ENCODE measurements around the gene GALNT10. TPM values are rescaled to one million over a fixed set of nuclear protein-coding genes. Genes with fewer than 3 reads are reported as not detected.
A peak's percentile ranks its signal among the peaks of the same experiment; 100 is the strongest.

The GALNT10 gene
- total and polyA plus RNA-seq, 2 experiments from 2014 or later: 3.2 to 12.9 TPM

DNA sequence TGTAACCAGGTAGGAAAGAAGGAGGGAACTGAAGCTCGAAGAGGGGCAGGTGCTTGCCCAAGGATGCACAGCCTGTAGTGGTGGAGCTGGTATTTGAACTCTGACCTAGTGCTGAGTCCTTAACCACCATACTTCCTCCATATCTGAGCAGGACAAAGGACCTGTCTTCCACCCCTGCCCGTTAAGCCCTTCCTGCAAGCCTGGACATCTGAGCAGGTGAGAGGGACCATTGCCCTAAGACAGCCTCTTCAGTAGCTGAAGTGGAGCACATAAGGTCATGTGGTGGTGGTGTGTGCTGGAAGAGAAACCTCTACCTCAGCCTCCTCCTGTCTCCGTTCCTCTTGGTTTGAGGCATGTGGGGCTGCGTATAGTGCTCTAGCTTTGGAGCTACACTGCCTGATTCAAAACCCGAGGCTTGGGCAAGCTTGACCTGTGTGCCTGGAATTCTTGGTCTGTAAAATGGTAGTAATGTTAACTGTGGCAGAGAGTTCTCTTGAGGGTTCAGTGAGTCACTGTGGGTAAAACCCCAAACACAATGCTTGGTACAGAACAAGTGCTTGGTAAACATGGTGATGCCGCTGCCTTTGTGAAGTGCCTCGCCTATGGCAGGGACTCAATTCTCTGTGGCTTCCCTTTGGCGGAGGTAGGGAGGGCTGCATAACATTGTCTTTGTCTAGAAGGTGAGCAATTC is 7.4 kb downstream of the GALNT10 start (continued):
- TF ChIP-seq ZNF462 (CRISPR knock-in tag; IDR thresholded peaks at IDR 0.05) (no peak), STAT1 (IDR thresholded peaks at IDR 0.05; ENCODE audit: unreplicated experiment) (no peak), ETS1 (IDR thresholded peaks at IDR 0.05) (no peak), ZNF331 (CRISPR knock-in tag; IDR thresholded peaks at IDR 0.05; ENCODE audit: low read depth) (no peak), JUNB (IDR thresholded peaks at IDR 0.05; ENCODE audit: unreplicated experiment) (no peak)

DNA sequence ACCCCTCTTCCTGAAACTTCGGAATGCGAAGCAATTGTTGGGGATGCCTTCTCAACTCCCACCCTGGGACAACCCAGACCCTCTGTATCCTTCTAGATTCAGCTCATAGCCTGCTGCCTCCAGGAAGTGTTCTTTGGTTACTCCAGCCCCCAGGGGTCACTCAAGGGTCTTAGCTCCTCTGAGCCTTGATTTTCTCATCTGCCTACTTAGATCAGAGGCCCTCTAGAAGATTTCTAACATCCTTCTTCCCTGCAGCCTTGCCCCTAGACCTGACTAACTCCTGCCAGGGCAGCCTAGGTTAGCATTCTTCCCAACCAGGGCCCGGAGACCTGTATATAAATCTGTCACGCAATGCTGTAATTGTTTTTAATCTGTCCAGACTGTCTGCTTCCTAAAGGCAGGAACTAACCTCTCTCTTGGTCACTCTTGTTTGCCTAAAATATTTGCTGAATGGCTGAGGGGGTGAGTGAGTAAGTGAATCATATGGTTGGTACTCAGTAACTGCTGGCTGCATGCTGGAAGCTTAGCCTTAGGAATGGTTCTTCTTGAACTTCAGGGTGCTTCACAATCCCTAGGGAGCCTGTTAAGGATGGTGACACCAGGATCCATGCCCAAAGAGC is 8.2 kb downstream of the GALNT10 start:
- H4K20me1 ChIP-seq (replicated peaks; ENCODE audit: insufficient read depth): no peaks in the 10 kb centered on the region
- Mint-ChIP-seq H3K36me3 (ENCODE audit: low read depth) (no peaks in the 10 kb centered on the region; the same call in 2 of the 3 replicates), H3K9me3 (no peaks in the 10 kb centered on the region), H3K27ac (no peak overlapping the region; the same call in 1 of the 2 replicates), H3K4me3 (no peak overlapping the region), H3K4me1 (peaks cover 54% of the 10 kb centered on the region), H3K27me3 (ENCODE audit: insufficient read depth, low read depth, poor library complexity) (peaks cover 4% of the 10 kb centered on the region)
- no peaks in the 10 kb centered on the region for H3F3A ChIP-seq (replicated peaks; ENCODE audit: low read depth)
- H3K4me1 ChIP-seq (ENCODE audit: insufficient read depth): peaks cover 44% of the 10 kb centered on the region
- H3K79me2 ChIP-seq (replicated peaks; ENCODE audit: insufficient read depth): peaks cover 11% of the 10 kb centered on the region; the same call in 1 of the 2 replicates
- H3K27me3 ChIP-seq (ENCODE audit: insufficient read depth): no peaks in the 10 kb centered on the region
- no peak overlapping the region for H3K4me2 ChIP-seq
- H3K36me3 ChIP-seq (ENCODE audit: insufficient read depth): no peaks in the 10 kb centered on the region
- no peak overlapping the region for H3K4me3 ChIP-seq
- no peaks in the 10 kb centered on the region for H3K9me2 ChIP-seq (ENCODE audit: insufficient read depth)
- ATAC-seq (no peak), DNase-seq (ENCODE audit: low spot score) (peak; percentile 34)
- H3K27ac ChIP-seq (ENCODE audit: low read depth): no peak overlapping the region
- H2AFZ ChIP-seq: no peak overlapping the region
- TF ChIP-seq JUNB (IDR thresholded peaks at IDR 0.05; ENCODE audit: unreplicated experiment): no peak
- TF ChIP-seq STAT1 (IDR thresholded peaks at IDR 0.05; ENCODE audit: unreplicated experiment): no peak
- TF ChIP-seq NANOG (IDR thresholded peaks at IDR 0.05; ENCODE audit: borderline replicate concordance): no peak
- TF ChIP-seq EZH2phosphoT487 (IDR thresholded peaks at IDR 0.05; ENCODE audit: unreplicated experiment): no peak
- TF ChIP-seq ETS1 (IDR thresholded peaks at IDR 0.05): no peak
- no peak for TF ChIP-seq CREB1 (CRISPR knock-in tag; IDR thresholded peaks at IDR 0.05; ENCODE audit: low read depth)

All from GM23338 (cell line).